ENCODE results near the gene RGS3. TPM values are rescaled to one million over a fixed set of nuclear protein-coding genes. Genes with fewer than 3 reads are reported as not detected.

RGS3 gene
- total RNA-seq, 1 donor from 2014 or later: 116 TPM

GRCh38 chr9:113614843-113615648 lies 151.5 kb downstream of the RGS3 start:
- no peak for DNase-seq (ENCODE audit: low spot score)

- DNase-seq (ENCODE audit: low spot score): no peak
Observed at GRCh38 chr9:113616116-113616515, 152.6 kb downstream of the RGS3 start.

- no peak for DNase-seq (ENCODE audit: low spot score)
Observed at GRCh38 chr9:113616621-113617496, 153.3 kb downstream of the RGS3 start.

- DNase-seq (ENCODE audit: low spot score): no peak
Observed at GRCh38 chr9:113617550-113617949, 154.0 kb downstream of the RGS3 start.

GRCh38 chr9:113618836-113619490 lies 155.4 kb downstream of the RGS3 start:
- peak; percentile 62 for DNase-seq (ENCODE audit: low spot score)

GRCh38 chr9:113619491-113620376 lies 156.2 kb downstream of the RGS3 start:
- DNase-seq (ENCODE audit: low spot score): peak; percentile 45

- DNase-seq (ENCODE audit: low spot score): peak; percentile 88
Observed at GRCh38 chr9:113620377-113621161, 157.0 kb downstream of the RGS3 start.

GRCh38 chr9:113621309-113621791 lies 157.8 kb downstream of the RGS3 start:
- peak; percentile 93 for DNase-seq (ENCODE audit: low spot score)

- DNase-seq (ENCODE audit: low spot score): no peak
Observed at GRCh38 chr9:113621980-113622379, 158.5 kb downstream of the RGS3 start.

GRCh38 chr9:113622600-113623400 lies 159.3 kb downstream of the RGS3 start:
- DNase-seq (ENCODE audit: low spot score): peak; percentile 88

- DNase-seq (ENCODE audit: low spot score): peak; percentile 39
Observed at GRCh38 chr9:113623851-113624485, 160.4 kb downstream of the RGS3 start.

GRCh38 chr9:113624721-113625120 lies 161.2 kb downstream of the RGS3 start:
- peak; percentile 88 for DNase-seq (ENCODE audit: low spot score)

GRCh38 chr9:113625486-113625885 lies 162.0 kb downstream of the RGS3 start:
- DNase-seq (ENCODE audit: low spot score): peak; percentile 69

- peak; percentile 83 for DNase-seq (ENCODE audit: low spot score)
Observed at GRCh38 chr9:113626735-113627495, 163.4 kb downstream of the RGS3 start.

GRCh38 chr9:113628621-113629020 lies 165.1 kb downstream of the RGS3 start:
- no peak for DNase-seq (ENCODE audit: low spot score)

GRCh38 chr9:113630386-113631136 lies 167.0 kb downstream of the RGS3 start:
- DNase-seq (ENCODE audit: low spot score): peak; percentile 39

All from mesenteric fat pad (tissue), 1 donor.